T-helper 2 cell treated with Interferon-gamma antibody and Interleukin-4, amounts not matched to agents 5 μg/mL and 100 μg/mL, for 36 hours (primary cell): ENCODE results near the gene GFRA1.
"Not testable (repeated sequence)": the region's sequence is repeated elsewhere in the genome, so short reads cannot be mapped to it uniquely, and the experiment has no call there.

Source experiments
- DNase-seq: peaks from one replicate; pipeline ENCODE4 v3.0.0; 2021; ENCODE audit warnings: low spot score
- H3K27ac Mint-ChIP-seq: one replicate; pipeline ENCODE4 v1.8.0; 2021; ENCODE audit warnings: mild to moderate bottlenecking, mixed read lengths
- H3K27me3 Mint-ChIP-seq: one replicate; pipeline ENCODE4 v1.8.0; 2021; ENCODE audit warnings: low read depth, mixed read lengths
- H3K36me3 Mint-ChIP-seq: one replicate; pipeline ENCODE4 v1.8.0; 2021; ENCODE audit warnings: low read depth, mixed read lengths
- H3K4me1 Mint-ChIP-seq: one replicate; pipeline ENCODE4 v1.8.0; 2021; ENCODE audit warnings: low read depth, mixed read lengths
- H3K4me3 Mint-ChIP-seq: one replicate; pipeline ENCODE4 v1.8.0; 2022; ENCODE audit warnings: mild to moderate bottlenecking, moderate library complexity, mixed read lengths
- H3K9me3 Mint-ChIP-seq: one replicate; pipeline ENCODE4 v1.8.0; 2021; ENCODE audit warnings: mixed read lengths

GFRA1 gene

GRCh38 chr10:116056445-116057293 lies 216.3 kb downstream of the GFRA1 start:
- no peaks in the 10 kb centered on the region for H3K27me3 Mint-ChIP-seq
- H3K4me1 Mint-ChIP-seq = no peaks in the 10 kb centered on the region
- no peaks in the 10 kb centered on the region for H3K36me3 Mint-ChIP-seq
- DNase-seq = no peak
- no peak overlapping the region for H3K27ac Mint-ChIP-seq
- H3K9me3 Mint-ChIP-seq = no peaks in the 10 kb centered on the region
- no peak overlapping the region for H3K4me3 Mint-ChIP-seq

GRCh38 chr10:116055917-116056252 lies 217.1 kb downstream of the GFRA1 start:
- H3K9me3 Mint-ChIP-seq = no peaks in the 10 kb centered on the region
- no peaks in the 10 kb centered on the region for H3K27me3 Mint-ChIP-seq
- no peaks in the 10 kb centered on the region for H3K36me3 Mint-ChIP-seq
- H3K27ac Mint-ChIP-seq = no peak overlapping the region
- H3K4me1 Mint-ChIP-seq = no peaks in the 10 kb centered on the region
- no peak overlapping the region for H3K4me3 Mint-ChIP-seq
- no peak for DNase-seq

- H3K9me3 Mint-ChIP-seq = no peaks in the 10 kb centered on the region
- H3K27me3 Mint-ChIP-seq = no peaks in the 10 kb centered on the region
- H3K36me3 Mint-ChIP-seq = no peaks in the 10 kb centered on the region
- H3K27ac Mint-ChIP-seq = no peak overlapping the region
- no peak for DNase-seq
- H3K4me1 Mint-ChIP-seq = no peaks in the 10 kb centered on the region
- H3K4me3 Mint-ChIP-seq = no peak overlapping the region
Measured at GRCh38 chr10:116055252-116055916, 217.6 kb downstream of the GFRA1 start.

- Mint-ChIP-seq H3K4me3 (no peak overlapping the region), H3K27ac (no peak overlapping the region), H3K9me3 (no peaks in the 10 kb centered on the region), H3K36me3 (no peaks in the 10 kb centered on the region), H3K27me3 (no peaks in the 10 kb centered on the region), H3K4me1 (no peaks in the 10 kb centered on the region)
- no peak for DNase-seq
Measured at GRCh38 chr10:116053910-116054309, 219.1 kb downstream of the GFRA1 start.

GRCh38 chr10:116053009-116053730 lies 219.8 kb downstream of the GFRA1 start:
- not testable (repeated sequence) for H3K27me3 Mint-ChIP-seq, H3K9me3 Mint-ChIP-seq, H3K4me1 Mint-ChIP-seq, H3K27ac Mint-ChIP-seq, H3K36me3 Mint-ChIP-seq, DNase-seq, H3K4me3 Mint-ChIP-seq

GRCh38 chr10:116052522-116052921 lies 220.5 kb downstream of the GFRA1 start:
- not testable (repeated sequence) for H3K9me3 Mint-ChIP-seq, DNase-seq, H3K27me3 Mint-ChIP-seq, H3K27ac Mint-ChIP-seq, H3K4me3 Mint-ChIP-seq, H3K36me3 Mint-ChIP-seq, H3K4me1 Mint-ChIP-seq

- no peaks in the 10 kb centered on the region for H3K4me1 Mint-ChIP-seq
Measured at GRCh38 chr10:116049974-116050304, 223.1 kb downstream of the GFRA1 start.

GRCh38 chr10:116049158-116049973 lies 223.6 kb downstream of the GFRA1 start:
- Mint-ChIP-seq H3K27me3 (no peaks in the 10 kb centered on the region), H3K27ac (no peak overlapping the region), H3K4me3 (no peak overlapping the region), H3K9me3 (no peaks in the 10 kb centered on the region), H3K4me1 (no peaks in the 10 kb centered on the region), H3K36me3 (no peaks in the 10 kb centered on the region)
- no peak for DNase-seq

More at GRCh38 chr10:116049974-116050304, 223.1 kb downstream of the GFRA1 start:
- no peak overlapping the region for H3K27ac Mint-ChIP-seq
- DNase-seq = no peak
- H3K9me3 Mint-ChIP-seq = no peaks in the 10 kb centered on the region
- no peak overlapping the region for H3K4me3 Mint-ChIP-seq
- no peaks in the 10 kb centered on the region for H3K27me3 Mint-ChIP-seq
- no peaks in the 10 kb centered on the region for H3K36me3 Mint-ChIP-seq

GRCh38 chr10:116045366-116046356 lies 227.3 kb downstream of the GFRA1 start:
- Mint-ChIP-seq H3K27ac (no peak overlapping the region), H3K27me3 (no peaks in the 10 kb centered on the region), H3K9me3 (peaks cover 4% of the 10 kb centered on the region), H3K36me3 (no peaks in the 10 kb centered on the region), H3K4me1 (no peaks in the 10 kb centered on the region), H3K4me3 (no peak overlapping the region)
- DNase-seq = no peak

GRCh38 chr10:116044801-116045248 lies 228.2 kb downstream of the GFRA1 start:
- Mint-ChIP-seq H3K36me3 (no peaks in the 10 kb centered on the region), H3K27me3 (no peaks in the 10 kb centered on the region)
- no peak for DNase-seq

GRCh38 chr10:116043861-116044260 lies 229.1 kb downstream of the GFRA1 start:
- Mint-ChIP-seq H3K36me3 (no peaks in the 10 kb centered on the region), H3K27ac (no peak overlapping the region), H3K9me3 (peaks cover 4% of the 10 kb centered on the region), H3K4me3 (no peak overlapping the region), H3K4me1 (no peaks in the 10 kb centered on the region), H3K27me3 (no peaks in the 10 kb centered on the region)
- DNase-seq = no peak

More at GRCh38 chr10:116044801-116045248, 228.2 kb downstream of the GFRA1 start:
- peaks cover 4% of the 10 kb centered on the region for H3K9me3 Mint-ChIP-seq
- no peak overlapping the region for H3K27ac Mint-ChIP-seq
- H3K4me1 Mint-ChIP-seq = no peaks in the 10 kb centered on the region
- no peak overlapping the region for H3K4me3 Mint-ChIP-seq

- no peaks in the 10 kb centered on the region for H3K36me3 Mint-ChIP-seq
- no peak for DNase-seq
- H3K27ac Mint-ChIP-seq = no peak overlapping the region
- no peaks in the 10 kb centered on the region for H3K27me3 Mint-ChIP-seq
- H3K4me3 Mint-ChIP-seq = no peak overlapping the region
- peaks cover 4% of the 10 kb centered on the region for H3K9me3 Mint-ChIP-seq
- no peaks in the 10 kb centered on the region for H3K4me1 Mint-ChIP-seq
Measured at GRCh38 chr10:116043304-116043703, 229.7 kb downstream of the GFRA1 start.

- Mint-ChIP-seq H3K9me3 (peaks cover 8% of the 10 kb centered on the region), H3K4me1 (no peaks in the 10 kb centered on the region), H3K36me3 (no peaks in the 10 kb centered on the region), H3K4me3 (no peak overlapping the region), H3K27ac (no peak overlapping the region), H3K27me3 (no peaks in the 10 kb centered on the region)
- DNase-seq = no peak
Measured at GRCh38 chr10:116041948-116042347, 231.1 kb downstream of the GFRA1 start.
